PC-9 (cell line): ENCODE data around the gene HEPACAM2. TPM values are rescaled to one million over a fixed set of nuclear protein-coding genes. Genes with fewer than 3 reads are reported as not detected.

Experiments
- BruUV-seq: library from RNA; stranded (reverse); fragments of 400-500 nt; replicated peaks from 2 replicates; lab custom pipeline; 2021; lab: Mats Ljungman, UMichigan
- CTCF ChIA-PET: fragments of 300-600 bp; sonication (Branson Sonifier 250); formaldehyde crosslinking; loops from one replicate; lab custom pipeline; 2022; ENCODE audit warnings: antibody characterized with exemption; lab: Charles Lee
- POLR2A ChIA-PET: fragments of 300-600 bp; sonication (Branson Sonifier 250); formaldehyde crosslinking; loops from one replicate; lab custom pipeline; 2022; ENCODE audit warnings: antibody characterized with exemption; ENCODE audit not compliant: unreplicated experiment; lab: Charles Lee
- DNase-seq, 2 experiments: peaks; one replicate each; pipeline versions ENCODE4 v3.0.0 to v3.0.0-alpha.2; 2015 to 2022; ENCODE audit warnings: mixed read lengths in 1 of 2
- H2AFZ ChIP-seq: fragments of 200-600 bp; sonication (generic); 2 replicates; pipeline ENCODE4 v1.8.1; 2017; ENCODE audit warnings: antibody characterized with exemption
- H3F3A ChIP-seq: fragments of 200-600 bp; sonication (generic); 2 replicates; pipeline ENCODE4 v1.8.1; 2017; ENCODE audit warnings: antibody characterized with exemption, mild to moderate bottlenecking, low read depth; ENCODE audit not compliant: insufficient read depth
- H3K27ac ChIP-seq: fragments of 200-600 bp; sonication (generic); 2 replicates; pipeline ENCODE4 v1.6.1; 2016; ENCODE audit warnings: mixed run types
- H3K27me3 ChIP-seq: fragments of 200-600 bp; sonication (generic); 2 replicates; pipeline ENCODE4 v1.6.1; 2016; ENCODE audit warnings: low read depth, mixed run types; ENCODE audit not compliant: insufficient read depth
- H3K36me3 ChIP-seq: fragments of 200-600 bp; sonication (generic); 2 replicates; pipeline ENCODE4 v1.6.1; 2016; ENCODE audit warnings: low read depth, mixed run types
- H3K4me1 ChIP-seq: fragments of 200-600 bp; sonication (generic); replicated peaks from 2 replicates; pipeline ENCODE4 v1.6.1; 2016; ENCODE audit warnings: mixed run types; ENCODE audit not compliant: insufficient read depth
- H3K4me2 ChIP-seq: fragments of 200-600 bp; sonication (generic); 2 replicates; pipeline ENCODE4 v1.6.1; 2017; ENCODE audit warnings: mixed run types
- H3K4me3 ChIP-seq: fragments of 200-600 bp; sonication (generic); 2 replicates; pipeline ENCODE4 v1.6.1; 2016; ENCODE audit warnings: mixed run types
- H3K79me2 ChIP-seq: fragments of 200-600 bp; sonication (generic); 2 replicates; pipeline ENCODE4 v1.6.1; 2017; ENCODE audit warnings: low read depth, mixed run types
- H3K9me2 ChIP-seq: fragments of 200-600 bp; sonication (generic); 2 replicates; pipeline ENCODE4 v1.8.1; 2017; ENCODE audit warnings: mild to moderate bottlenecking; ENCODE audit not compliant: insufficient read depth
- H3K9me3 ChIP-seq: fragments of 200-600 bp; sonication (generic); 2 replicates; pipeline ENCODE4 v1.8.1; 2016; ENCODE audit warnings: low read depth; ENCODE audit not compliant: insufficient read depth
- H4K20me1 ChIP-seq: fragments of 200-600 bp; sonication (generic); 2 replicates; pipeline ENCODE4 v1.8.1; 2017; ENCODE audit not compliant: insufficient read depth
- CTCF ChIP-seq: fragments of 200-600 bp; sonication (generic); conservative IDR thresholded peaks from 2 replicates; pipeline ENCODE4 v1.6.1; 2017; ENCODE audit warnings: mixed run types, antibody characterized with exemption, mild to moderate bottlenecking, moderate library complexity
- EZH2 ChIP-seq: fragments of 200-600 bp; sonication (generic); IDR thresholded peaks from 2 replicates; pipeline ENCODE4 v1.8.0; 2017; ENCODE audit warnings: antibody characterized with exemption, low read depth
- intact Hi-C: fragments of 100-400 bp; cut with micrococcal nuclease; formaldehyde crosslinking; loops from one replicate; pipeline ENCODE4 v1.10.0; 2022; ENCODE audit not compliant: unreplicated experiment
- total RNA-seq: library from RNA; stranded (reverse); gene quantifications from 2 replicates; pipeline ENCODE4 v1.2.3, GENCODE V29; 2021

Gene HEPACAM2
- total RNA-seq, 1 experiment from 2014 or later = not detected

GRCh38 chr7:93202594-93203250, 23.5 kb downstream of the HEPACAM2 start:
- Histone ChIP-seq H3K9me3 (no peaks in the 10 kb centered on the region; the same call in 1 of the 2 replicates), H3K4me1 (no peaks in the 10 kb centered on the region), H3K27me3 (no peaks in the 10 kb centered on the region), H3K36me3 (no peaks in the 10 kb centered on the region), H2AFZ (peak overlapping the region; percentile 48; the same call in 1 of the 2 replicates), H3K9me2 (no peaks in the 10 kb centered on the region; the same call in 1 of the 2 replicates), H3K27ac (no peak overlapping the region), H4K20me1 (no peaks in the 10 kb centered on the region), H3K79me2 (no peaks in the 10 kb centered on the region), H3K4me3 (no peak overlapping the region), H3K4me2 (no peak overlapping the region), H3F3A (no peaks in the 10 kb centered on the region)
- TF ChIP-seq EZH2 (no peak), CTCF (no peak)
- ChIA-PET POLR2A (no interaction called here), CTCF (no interaction called here)
- BruUV-seq = no TSS peak
- DNase-seq = no peak
- intact Hi-C loops = no loop called here

- CTCF ChIA-PET = no interaction called here
Observed at GRCh38 chr7:93198472-93198871, 27.8 kb downstream of the HEPACAM2 start.

GRCh38 chr7:93196336-93196735, 29.9 kb downstream of the HEPACAM2 start:
- H3K27ac ChIP-seq = no peak overlapping the region
- H4K20me1 ChIP-seq = no peaks in the 10 kb centered on the region
- H3K4me3 ChIP-seq = no peak overlapping the region
- H3K36me3 ChIP-seq = no peaks in the 10 kb centered on the region
- H3K4me2 ChIP-seq = no peak overlapping the region
- CTCF ChIA-PET = no interaction called here
- intact Hi-C loops = no loop called here
- H3K4me1 ChIP-seq = no peaks in the 10 kb centered on the region
- H3F3A ChIP-seq = no peaks in the 10 kb centered on the region
- no TSS peak for BruUV-seq
- H3K27me3 ChIP-seq = no peaks in the 10 kb centered on the region
- TF ChIP-seq EZH2 (no peak), CTCF (no peak)
- H3K9me3 ChIP-seq = no peaks in the 10 kb centered on the region; the same call in 1 of the 2 replicates
- H2AFZ ChIP-seq = no peak overlapping the region
- no peaks in the 10 kb centered on the region for H3K79me2 ChIP-seq
- H3K9me2 ChIP-seq = no peaks in the 10 kb centered on the region
- POLR2A ChIA-PET = no interaction called here
- no peak for DNase-seq

More at GRCh38 chr7:93198472-93198871, 27.8 kb downstream of the HEPACAM2 start:
- intact Hi-C loops = no loop called here
- POLR2A ChIA-PET = no interaction called here
- no peak overlapping the region for H3K4me2 ChIP-seq
- H2AFZ ChIP-seq = no peak overlapping the region
- BruUV-seq = no TSS peak
- H3K9me3 ChIP-seq = no peaks in the 10 kb centered on the region; the same call in 1 of the 2 replicates
- TF ChIP-seq EZH2 (no peak), CTCF (no peak)
- H3K4me3 ChIP-seq = no peak overlapping the region
- no peaks in the 10 kb centered on the region for H3K27me3 ChIP-seq
- no peaks in the 10 kb centered on the region for H3F3A ChIP-seq
- no peaks in the 10 kb centered on the region for H3K9me2 ChIP-seq
- no peaks in the 10 kb centered on the region for H4K20me1 ChIP-seq
- no peaks in the 10 kb centered on the region for H3K79me2 ChIP-seq
- H3K36me3 ChIP-seq = no peaks in the 10 kb centered on the region
- H3K4me1 ChIP-seq = no peaks in the 10 kb centered on the region
- H3K27ac ChIP-seq = no peak overlapping the region
- DNase-seq = no peak
